GM18508 (cell line): ENCODE results near the gene PLOD1.
"Not testable (repeated sequence)": the region's sequence is repeated elsewhere in the genome, so short reads cannot be mapped to it uniquely, and the experiment has no call there.

ENCODE experiments used
- ATAC-seq: cut with Tn5 transposase; IDR thresholded peaks from one replicate; pipeline ENCODE4 v1.9.1; 2021; ENCODE audit warnings: moderate number of reproducible peaks; ENCODE audit not compliant: insufficient read depth, unreplicated experiment

The PLOD1 gene

DNA sequence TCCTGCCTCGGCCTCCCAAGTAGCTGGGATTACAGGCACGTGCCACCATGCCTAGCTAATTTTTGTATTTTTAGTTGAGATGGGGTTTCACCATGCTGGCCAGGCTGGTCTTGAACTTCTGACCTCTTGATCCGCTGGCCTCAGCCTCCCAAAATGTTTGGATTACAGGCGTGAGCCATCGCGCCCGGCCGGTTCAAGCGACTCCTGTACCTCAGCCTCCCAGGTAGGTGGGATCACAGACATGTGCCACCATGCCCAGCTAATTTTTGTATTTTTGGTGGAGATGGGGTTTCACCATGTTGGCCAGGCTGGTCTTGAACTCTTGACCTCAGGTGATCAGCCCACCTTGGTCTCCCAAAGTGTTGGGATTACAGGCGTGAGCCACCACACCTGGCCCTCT lies 1.2 kb downstream of the PLOD1 start:
- not testable (repeated sequence) for ATAC-seq

DNA sequence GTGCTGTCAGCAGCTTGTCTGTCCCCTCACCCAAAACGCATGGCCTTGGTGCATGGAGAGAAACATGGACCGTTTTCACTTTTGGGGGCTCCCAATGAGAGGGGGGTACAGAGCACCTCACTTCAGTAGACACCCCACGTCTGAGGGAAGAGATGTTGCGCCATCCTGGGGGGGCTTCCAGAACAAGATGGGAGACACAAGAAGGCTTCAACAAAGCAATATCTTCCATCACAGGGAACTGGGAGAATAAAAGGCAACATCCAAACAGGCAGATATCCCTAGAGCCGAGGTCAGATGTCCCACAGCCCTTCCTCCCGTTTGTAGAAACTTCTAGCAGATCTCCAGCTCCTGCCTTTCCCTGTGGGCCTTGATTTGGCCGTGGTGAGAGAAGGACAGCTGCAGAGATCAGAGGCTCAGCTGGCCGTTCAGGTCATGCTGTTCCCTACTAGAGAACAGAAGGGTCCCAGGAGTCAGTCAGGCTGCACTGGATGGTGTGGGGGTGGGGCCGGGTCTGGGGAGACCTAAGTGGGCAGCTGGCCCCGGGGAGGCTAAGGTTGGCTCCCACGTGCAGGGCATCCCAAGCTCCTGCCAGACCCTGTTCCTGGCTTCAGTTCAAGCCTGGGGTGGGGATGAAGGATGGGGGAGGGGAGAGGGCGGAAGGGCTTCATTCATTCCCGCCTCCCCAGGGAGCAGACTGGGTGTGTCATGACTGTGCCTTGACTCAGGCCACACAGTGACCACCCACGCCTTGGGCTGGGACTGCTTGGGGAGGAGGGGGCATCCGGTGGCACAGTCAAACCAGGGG lies 4.4 kb downstream of the PLOD1 start:
- ATAC-seq = no peak

DNA sequence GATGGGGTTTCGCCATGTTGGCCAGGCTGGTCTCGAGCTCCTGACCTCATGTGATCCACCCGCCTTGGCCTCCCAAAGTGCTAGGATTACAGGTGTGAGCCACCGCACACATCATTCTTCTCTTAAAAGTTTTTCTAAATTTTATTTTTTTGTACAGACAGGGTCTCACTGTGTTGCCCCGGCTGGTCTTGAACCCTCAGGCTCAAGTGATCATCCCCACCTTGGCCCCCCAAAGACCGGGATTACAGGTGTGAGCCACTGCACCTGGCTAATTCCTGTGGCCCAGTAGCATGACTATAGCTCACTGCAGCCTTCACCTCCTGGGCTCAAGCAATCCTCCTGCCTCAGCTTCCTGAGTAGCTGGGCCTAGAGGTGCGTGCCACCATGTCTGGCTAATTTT lies 5.3 kb downstream of the PLOD1 start:
- not testable (repeated sequence) for ATAC-seq

DNA sequence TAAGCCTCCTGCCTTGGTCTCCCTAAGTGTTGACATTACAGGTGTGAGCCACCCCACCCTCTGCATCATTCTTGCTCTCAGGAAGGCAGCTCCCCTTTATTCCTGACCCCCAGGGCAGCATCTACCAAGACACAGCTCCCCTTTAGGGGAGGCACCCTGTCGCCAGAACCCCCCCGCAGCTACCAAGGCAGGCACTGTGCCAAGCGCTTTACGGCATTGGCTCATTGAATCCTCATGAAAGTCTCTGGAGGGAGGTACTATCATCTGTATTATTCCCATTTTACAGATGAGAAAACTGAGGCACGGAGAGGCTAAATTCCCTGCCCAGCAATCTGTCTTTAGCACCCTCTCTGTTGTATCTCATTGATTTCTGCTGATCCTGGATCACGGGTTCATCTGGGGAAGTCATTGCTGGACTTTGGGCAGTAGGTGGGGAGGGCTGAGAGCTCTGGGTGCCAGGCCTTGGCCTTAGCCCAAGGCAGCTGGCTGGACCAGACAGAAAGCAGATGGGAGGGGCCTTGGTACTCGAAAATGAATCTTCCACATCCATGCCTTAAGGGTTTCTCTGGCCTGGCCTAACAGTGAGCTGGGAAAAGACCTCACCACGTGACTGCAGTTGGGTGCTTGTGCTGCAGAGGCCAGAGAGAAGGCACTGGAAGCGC lies 5.9 kb downstream of the PLOD1 start:
- no peak for ATAC-seq

DNA sequence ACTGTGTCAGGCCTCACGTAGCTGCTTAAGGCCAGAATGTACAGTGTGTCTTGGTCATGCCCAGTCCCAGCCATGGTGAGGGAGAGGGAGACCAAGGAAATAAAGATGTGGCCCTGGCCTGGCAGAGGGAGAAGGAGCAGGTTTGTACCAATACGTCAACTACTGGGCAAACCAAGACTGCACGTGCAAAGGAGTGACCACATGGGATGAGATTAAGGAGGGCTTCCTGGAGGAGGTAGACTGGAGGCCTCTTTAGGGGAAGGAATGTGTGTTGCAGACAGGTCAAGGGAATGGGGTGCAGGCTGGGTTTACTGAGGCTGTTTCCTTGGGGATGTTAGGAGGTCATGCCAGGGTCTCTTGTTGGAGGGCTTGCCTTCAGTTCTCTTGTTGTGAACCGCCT lies 7.8 kb downstream of the PLOD1 start:
- ATAC-seq = no peak

DNA sequence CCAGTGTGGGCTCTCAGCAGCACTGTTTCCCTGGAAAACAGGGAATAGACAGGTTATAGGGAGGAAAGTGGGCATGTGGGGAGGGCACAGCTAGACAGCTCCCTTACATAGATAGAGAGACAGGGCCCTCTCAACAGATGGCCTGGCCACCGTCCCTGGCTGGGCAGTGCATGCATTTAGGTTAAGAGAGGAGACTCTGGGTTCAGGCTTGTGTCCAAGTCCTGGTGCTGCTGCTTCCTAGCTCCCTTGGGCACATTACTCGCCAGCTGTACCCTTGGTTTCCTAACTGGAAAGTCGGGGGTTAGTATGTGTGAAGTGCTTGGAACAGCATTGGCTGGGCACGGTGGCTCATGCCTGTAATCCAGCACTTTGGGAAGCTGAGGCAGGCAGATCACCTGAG lies 9.1 kb downstream of the PLOD1 start:
- ATAC-seq = no peak

DNA sequence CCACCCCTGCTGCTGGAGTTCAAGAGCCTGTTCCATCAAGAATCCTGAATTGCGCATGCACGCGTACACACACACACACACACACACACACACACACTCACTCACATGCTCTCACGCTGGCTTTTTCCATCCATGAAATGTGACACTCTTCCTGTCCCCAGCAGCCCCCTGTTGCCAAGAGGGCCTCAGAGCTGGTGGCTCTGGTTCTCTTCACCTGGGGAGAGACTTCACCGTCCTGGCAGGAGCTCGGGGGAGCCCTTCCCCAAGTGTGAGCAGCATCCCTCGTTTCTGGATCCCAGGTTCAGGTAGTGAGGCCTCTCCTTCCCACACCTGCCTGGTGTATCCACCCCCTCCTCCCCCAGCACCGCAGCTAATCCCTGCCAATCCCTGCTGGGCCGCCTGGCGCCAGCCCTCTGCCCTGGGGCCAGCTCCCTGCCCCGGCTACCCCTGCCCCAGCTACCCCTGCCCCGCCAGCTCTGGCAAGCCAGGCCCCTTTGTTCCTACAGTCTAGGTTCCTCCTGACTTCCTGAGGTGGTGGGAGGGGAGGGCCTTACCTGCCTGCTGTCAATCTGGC lies 9.9 kb downstream of the PLOD1 start:
- no peak for ATAC-seq

DNA sequence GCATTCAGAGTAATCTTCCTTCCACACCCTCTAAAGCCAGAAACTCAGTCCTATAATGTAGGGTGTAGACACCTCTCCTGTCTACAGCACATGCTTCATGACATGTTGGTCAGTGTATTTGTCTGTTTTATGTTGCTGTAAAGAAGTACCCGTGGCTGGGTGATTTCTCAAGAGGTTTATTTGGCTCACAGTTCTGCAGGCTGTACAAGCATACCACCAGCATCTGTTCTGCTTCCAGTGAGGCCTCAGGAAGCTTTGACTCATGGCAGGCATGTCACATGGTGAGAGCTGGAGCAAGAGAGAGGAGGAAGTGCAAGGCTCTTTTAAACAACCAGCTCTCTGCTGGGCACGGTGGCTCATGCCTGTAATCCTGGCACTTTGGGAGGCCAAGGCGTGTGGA lies 12.1 kb downstream of the PLOD1 start:
- ATAC-seq = no peak

DNA sequence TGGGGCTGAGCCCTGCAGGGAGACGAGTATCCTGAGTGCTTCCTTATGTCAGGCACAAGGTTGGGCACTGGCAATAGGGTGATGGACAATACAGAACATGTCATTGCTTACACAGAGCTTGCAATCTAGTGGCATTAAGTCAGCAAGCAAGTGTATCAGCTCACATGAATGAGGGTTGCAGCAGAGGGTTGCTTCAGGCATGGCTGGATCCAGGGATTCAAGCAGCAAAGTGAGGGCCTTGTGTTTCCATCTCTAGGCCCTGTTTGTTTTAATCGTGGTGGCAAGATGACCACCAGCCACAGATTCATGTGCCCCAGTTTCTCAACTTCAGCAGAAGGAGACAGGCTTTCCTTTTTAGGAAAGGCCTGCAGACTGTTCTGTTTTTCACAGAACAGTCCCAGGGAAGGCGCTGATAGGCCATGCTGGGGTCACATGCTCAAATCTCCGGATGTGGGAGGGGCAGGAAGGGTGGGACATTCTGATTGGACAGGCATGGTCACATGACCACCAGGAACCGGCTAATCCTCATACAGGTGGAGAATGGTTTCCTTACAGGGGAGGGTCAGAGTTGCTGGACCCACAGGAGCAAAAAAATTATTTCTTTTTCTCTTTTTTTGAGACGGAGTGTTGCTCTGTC lies 14.4 kb downstream of the PLOD1 start:
- no peak for ATAC-seq

DNA sequence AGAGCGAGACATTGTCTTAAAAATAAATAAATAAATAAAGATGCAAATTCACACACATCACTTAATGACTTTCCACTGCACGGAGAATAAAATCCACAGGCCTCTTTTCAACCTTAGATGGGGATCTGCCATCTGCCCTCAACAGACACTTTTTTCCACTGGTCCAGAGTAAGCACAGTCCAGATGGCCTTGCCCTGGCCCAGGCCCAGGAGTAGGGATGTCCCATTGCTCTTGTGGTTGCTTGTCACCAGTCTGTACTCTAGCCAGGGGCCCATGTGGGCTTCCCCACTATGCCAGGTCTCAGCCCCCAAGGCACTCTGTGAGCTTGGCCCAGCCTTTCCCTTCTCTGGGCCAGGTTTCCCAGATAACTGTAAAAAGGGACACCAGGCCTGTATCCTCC lies 17.4 kb downstream of the PLOD1 start:
- no peak for ATAC-seq

DNA sequence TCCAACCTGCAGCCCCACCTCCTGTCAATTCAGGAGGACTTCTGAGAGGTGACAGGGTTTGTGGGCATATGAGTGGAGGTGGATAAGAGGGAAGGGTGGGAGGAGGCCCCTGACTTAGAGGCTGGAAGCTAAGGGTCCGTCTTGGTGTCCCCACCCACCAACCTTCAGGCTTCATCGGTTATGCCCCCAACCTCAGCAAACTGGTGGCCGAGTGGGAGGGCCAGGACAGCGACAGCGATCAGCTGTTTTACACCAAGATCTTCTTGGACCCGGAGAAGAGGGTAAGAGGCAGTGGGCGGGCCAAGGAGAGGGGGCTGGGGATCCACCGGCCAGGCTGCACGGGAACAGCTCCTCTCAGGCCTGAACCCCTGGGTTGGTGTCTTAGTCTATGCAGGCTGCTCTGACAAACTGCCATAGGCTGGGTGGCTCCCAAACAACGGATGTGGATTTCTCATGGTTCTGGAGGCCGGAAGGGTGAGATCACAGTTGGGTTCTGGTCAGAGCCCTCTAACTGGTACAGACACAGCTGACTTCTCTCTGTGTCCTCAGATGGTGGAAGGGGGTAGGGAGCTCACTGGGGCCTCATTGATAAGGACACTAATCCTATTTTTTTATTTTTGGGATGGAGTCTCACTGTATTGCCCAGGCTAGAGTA lies 18.1 kb downstream of the PLOD1 start:
- no peak for ATAC-seq

DNA sequence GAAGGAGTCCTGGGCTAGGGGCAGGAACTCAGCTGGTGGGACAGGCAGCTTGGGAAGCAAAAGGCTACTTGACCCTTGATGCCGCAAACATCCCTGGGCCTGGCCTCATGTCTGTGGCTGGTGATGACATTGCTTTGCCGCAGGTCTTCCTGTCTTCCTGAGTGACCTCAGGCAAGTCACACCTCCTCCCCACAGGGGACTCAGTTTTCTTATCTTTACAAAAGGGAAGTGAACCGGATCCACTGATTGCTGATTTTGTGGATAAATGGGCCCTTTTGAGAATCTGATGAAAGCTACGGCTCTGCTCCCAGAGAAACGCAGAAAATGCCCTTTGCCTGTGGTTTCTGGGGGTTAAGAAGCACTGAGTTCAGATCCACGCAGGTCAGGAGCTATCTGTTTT lies 20.7 kb downstream of the PLOD1 start:
- no peak for ATAC-seq

DNA sequence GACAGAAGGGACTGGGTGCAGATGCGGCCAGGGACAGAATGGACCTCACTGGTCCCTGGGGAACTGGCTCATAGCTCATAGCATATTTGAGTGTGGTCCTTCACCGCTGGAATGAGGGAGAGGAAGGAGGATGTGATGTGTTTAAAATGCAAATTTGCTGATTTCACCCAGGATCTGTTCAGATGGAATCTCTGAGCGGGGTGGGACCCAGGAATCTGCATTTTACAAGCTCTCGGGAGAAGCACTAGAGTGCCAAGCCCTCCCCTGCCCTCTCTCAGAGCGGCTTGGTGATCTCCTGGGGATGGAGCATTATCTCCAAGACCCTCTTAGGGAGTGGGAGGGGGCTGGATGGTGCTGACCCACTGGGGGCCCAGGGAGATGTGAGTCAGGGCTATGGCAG lies 22.9 kb downstream of the PLOD1 start:
- ATAC-seq = no peak

DNA sequence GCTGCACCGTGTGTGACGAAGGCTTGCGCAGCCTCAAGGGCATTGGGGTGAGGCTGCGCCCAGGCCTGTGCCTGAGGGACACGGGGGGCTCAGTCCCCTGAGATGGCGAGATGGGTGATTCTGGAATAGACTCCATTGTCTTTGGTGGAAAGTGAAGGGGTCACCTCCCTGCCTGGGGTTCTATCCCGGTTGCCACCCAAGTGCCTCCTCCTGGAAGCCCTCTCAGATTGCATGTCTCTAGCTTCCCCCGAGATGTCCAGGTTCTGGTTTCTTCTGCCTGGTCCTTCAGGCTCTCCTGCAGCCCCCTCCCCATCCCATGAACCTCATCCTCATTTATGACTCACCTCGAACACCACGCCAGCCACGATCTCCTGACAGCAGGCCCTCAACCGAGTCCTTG lies 23.4 kb downstream of the PLOD1 start:
- ATAC-seq = no peak

DNA sequence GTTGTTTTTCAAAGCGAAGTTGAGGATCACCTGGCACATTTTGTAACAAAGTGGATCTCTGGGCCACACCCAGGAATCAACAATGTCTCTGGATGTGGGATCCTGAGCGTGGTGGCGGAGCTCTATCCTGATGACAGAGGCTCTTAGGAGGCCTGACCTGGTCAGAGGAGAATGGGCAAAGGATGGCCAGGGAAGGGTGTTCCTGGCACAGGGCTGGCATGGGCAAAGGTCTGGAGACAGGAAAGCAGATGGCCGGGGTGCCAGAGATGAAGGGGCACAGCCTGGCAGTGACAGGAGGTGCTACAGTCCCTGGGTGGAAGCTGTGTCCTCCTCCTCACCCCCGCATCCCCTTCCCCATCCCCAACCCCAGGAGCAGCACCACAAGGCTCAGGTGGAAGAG lies 25.8 kb downstream of the PLOD1 start:
- ATAC-seq = no peak

DNA sequence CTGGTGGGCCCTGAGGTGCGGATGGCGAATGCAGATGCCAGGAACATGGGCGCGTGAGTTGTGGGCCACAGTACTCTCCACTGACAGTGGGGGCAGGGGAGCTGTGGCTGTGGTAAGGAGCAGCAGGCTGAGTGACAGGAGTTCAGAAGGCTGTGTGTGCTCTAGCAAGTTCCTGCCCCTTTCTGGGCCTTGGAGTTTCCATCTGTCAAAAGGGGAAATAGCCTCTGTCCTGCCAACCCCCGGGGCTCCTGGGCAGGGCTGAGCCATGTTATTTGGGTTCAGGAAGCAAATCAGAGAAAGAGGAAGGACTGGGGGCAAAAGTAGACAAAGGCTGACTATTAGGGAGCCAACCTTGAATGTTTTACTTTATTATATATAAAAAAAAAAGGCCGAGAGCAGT lies 26.2 kb downstream of the PLOD1 start:
- ATAC-seq = no peak

DNA sequence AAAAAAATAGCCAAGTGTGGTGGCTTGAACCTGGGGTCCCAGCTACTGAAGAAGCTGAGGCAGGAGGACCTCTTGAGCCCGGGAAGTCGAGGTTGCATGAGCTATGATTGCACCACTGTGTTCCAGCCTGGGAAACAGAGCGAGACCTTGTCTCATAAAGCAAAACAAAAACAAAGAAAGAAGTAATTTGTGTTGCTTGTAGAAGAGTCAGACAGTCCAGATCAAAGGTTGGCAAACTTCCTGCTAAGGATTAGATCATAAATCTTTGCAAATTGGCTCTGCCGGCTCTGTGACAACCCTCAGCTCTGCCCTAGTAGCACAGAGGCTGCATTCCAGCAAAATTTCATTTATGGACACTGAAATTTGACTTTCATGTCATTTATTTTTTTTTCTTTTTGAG lies 26.7 kb downstream of the PLOD1 start:
- no peak for ATAC-seq

DNA sequence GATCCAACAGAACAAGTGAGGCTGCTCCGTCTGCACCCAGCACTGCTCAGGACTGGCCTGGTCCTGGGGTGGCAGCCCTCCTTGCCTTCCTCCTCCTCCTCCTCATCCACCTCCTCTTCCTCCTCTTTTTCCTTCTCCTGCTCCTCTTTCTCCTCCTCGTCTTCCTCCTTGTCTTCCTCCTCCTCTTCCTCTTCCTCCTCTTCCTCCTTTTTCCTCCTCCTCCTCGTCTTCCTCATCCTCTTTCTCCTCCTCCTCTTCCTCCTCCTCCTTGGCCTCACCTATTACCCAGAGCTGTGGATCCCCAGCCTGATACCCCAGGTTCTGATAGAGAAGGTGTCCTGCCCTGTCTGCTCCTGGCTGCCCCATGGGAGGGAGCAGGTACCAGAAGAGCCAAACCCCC lies 29.1 kb downstream of the PLOD1 start:
- no peak for ATAC-seq

DNA sequence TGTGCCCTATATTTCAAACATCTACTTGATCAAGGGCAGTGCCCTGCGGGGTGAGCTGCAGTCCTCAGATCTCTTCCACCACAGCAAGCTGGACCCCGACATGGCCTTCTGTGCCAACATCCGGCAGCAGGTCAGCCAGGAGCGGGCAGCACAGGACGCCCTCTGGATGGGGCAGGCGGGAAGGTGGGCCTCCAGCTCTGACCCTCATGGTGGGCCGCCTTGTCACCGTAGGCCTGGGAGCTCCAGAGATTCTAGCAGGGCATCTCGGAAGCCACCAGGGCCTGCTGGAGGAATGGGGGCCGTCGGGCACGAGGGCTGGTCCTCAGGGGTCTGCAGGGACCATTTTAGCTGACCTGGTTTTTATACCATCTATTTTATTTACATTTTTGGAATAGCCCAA lies 30.1 kb downstream of the PLOD1 start:
- no peak for ATAC-seq

DNA sequence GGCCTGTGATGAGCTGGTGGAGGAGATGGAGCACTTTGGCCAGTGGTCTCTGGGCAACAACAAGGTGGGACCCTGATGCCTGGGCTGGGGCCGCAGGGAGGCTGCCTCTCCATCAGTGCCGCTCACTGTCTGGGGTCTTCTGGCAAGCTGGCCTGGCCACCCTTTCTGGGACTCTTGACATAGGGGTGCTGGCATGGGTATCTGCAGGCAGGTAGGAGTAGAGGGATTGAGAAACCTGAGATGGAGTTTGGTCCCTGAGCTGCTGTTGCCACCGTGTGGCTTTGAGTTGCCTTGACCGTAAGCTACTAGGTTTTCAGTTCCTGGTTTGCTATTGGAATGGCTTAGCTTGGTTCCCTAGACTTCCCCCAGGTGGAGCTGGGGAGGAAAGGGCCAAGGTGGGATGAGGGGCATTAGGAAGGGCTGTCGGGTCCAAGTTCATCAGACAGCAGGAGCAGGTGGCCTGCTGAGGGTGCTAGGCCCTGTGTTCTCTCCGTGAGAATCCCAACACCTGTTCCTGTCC lies 32.6 kb downstream of the PLOD1 start:
- no peak for ATAC-seq
